LNCaP clone FGC (cell line): ENCODE measurements around the gene ERBB2.
A peak's percentile ranks its signal among the peaks of the same experiment; 100 is the strongest.

ENCODE experiments used
- DNase-seq: peaks from one replicate; pipeline ENCODE4 v3.0.0-alpha.2; 2011; ENCODE audit warnings: low read depth
- H3K4me3 ChIP-seq: 2 replicates; pipeline ENCODE4 v1.5.1; 2011; ENCODE audit warnings: mild to moderate bottlenecking, low read depth, low read length, control low read depth
- TF ChIP-seq, protein P1 (sequence below): IDR thresholded peaks from 2 replicates; pipeline ENCODE4 v1.5.1; 2012; ENCODE audit warnings: mild to moderate bottlenecking; ENCODE audit not compliant: control insufficient read depth, insufficient read depth; ENCODE audit errors: extremely low read depth

ERBB2 gene

DNA sequence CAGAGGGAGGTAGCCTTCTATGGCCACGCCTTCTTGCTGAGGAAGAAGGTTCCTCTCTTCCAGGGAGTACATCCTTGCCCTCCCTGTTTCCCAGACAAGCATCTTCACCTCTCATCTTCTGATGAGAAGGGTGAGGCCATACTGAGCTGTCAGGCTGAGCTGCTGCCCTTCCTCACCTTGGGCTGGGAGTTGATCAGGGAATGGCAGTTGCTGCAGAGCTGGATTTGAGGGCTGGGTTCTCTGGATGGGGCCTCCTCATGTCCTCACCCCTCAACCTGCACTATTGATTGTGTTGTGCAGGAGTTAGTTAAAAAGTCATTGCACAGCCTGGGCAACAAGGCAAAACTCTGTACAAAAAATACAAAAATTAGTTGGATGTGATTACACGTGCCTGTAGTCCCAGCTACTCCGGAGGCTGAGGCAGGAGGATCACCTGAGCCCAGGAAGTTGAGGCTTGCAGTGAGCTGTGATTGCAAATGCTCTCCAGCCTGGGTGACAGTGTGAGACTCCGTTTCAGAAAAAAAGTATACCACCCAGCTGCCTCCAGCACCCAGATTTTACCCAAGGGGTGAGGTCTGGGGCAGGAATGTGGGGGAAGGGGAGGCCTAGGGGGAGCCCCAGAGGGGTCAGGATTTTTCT lies 2.0 kb downstream of the ERBB2 start:
- DNase-seq = no peak
- TF ChIP-seq, protein P1, sequence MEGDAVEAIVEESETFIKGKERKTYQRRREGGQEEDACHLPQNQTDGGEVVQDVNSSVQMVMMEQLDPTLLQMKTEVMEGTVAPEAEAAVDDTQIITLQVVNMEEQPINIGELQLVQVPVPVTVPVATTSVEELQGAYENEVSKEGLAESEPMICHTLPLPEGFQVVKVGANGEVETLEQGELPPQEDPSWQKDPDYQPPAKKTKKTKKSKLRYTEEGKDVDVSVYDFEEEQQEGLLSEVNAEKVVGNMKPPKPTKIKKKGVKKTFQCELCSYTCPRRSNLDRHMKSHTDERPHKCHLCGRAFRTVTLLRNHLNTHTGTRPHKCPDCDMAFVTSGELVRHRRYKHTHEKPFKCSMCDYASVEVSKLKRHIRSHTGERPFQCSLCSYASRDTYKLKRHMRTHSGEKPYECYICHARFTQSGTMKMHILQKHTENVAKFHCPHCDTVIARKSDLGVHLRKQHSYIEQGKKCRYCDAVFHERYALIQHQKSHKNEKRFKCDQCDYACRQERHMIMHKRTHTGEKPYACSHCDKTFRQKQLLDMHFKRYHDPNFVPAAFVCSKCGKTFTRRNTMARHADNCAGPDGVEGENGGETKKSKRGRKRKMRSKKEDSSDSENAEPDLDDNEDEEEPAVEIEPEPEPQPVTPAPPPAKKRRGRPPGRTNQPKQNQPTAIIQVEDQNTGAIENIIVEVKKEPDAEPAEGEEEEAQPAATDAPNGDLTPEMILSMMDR = no peak
- peak overlapping the region; percentile 90 for H3K4me3 ChIP-seq

DNA sequence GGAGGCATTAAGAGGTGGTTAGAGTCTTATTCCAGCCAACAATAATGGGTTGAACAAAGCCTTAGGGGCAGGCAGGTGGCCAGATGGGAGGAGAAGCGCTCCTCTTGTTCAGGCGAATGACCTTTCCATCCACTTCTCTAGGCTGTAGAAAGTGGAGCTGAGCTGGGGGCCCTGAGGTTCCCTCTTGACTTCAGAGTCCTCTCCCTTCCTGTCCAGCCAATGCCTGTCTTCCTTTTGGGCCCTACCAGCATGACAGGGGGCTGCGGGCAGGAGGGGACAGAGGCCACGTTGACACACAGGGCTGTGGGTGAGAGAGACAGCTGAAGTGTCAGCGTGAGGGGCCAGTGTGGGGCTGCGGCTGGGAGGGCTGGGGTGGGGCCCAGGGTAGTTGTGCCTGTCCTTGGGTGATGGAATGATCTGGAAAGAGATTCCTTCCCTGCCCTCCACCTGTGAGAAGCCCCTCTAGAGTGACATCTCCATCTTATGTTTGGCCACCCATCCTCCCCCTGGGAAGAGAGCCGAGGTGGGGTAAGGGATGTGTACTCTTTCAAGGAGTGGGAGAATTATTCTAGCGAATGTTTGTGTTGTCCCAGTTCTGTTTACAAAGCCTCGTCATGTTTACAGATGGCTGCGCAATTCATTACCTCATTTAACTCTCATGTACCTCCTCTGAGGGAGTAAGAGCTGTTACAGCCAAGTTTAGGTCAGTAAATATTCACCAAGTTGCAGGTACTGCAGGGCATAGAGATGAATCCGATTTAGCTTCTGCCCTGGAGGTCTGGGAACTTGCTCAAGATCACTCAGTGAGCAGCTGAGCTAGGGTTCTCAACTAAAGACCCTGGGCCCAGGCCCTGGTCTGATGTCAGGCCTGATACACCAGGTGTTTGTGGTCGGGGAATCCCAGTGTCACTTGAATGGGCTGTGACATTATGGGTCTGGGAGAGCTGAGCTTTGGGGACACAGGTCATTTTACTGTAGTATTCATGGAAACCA lies 3.3 kb downstream of the ERBB2 start:
- peak; percentile 98 for DNase-seq

DNA sequence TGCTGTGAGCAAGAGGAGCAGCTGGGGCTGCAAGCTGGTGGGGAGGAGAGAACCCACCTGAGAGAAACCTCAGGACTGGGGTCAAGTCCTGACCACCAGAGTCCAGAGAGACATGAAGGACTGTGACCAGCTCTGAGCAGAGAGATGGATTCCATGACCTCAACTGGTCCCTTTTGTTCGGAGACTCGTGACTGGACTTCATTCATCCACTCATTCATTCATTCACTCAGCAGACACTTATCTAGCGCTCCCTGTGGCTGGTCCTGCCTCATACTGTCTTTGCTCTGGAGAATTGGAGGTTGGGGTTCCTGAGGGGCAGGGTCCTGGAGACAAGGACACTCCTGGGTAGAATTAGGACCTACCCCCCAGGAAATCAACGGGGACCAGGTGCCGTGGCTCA lies 4.0 kb downstream of the ERBB2 start:
- DNase-seq = no peak
- TF ChIP-seq, protein P1 = no peak

More for the DNA sequence above, 3.3 kb downstream of the ERBB2 start:
- H3K4me3 ChIP-seq = peak overlapping the region; percentile 90
- TF ChIP-seq, protein P1 = no peak

DNA sequence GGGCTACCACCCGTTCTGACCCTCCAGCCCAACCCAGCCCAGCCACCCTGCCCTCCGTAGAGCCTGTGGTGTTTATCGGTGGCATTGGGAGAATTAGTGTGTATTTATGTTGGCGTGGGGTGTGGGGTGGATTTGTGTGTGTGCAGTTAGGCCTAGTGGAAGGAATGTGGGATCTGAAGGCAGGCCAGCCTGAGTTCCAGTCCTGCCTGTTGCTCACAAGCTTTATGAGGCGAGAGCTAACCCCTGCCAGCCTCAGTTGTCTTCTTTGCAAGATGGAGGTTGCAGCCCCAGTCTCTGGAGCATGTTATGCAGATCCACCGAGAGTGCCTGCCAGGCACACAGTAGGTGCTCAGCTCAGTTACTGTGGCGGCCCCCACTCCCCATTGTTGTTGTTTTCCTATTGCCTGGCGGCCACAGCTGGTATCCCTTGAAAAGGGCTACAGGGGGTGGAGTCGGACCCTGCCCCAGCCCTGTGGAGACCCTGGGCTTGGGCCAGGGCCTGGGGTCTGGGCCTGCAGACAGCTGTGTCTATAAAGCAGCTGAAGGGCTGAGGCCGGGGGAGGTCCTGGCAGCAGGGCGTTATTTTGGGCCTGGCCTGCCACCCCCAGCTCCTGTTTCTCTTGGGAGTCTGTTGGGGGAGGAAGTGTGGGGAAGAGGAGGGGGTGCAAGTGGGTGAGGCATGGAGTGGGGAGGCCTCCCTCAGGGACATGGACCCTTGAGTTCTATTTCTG lies 5.1 kb downstream of the ERBB2 start:
- H3K4me3 ChIP-seq = peak overlapping the region; percentile 42
- TF ChIP-seq, protein P1 = peak; percentile 29
- peak; percentile 77 for DNase-seq

More for the DNA sequence above, 4.0 kb downstream of the ERBB2 start:
- H3K4me3 ChIP-seq = peak overlapping the region; percentile 32

DNA sequence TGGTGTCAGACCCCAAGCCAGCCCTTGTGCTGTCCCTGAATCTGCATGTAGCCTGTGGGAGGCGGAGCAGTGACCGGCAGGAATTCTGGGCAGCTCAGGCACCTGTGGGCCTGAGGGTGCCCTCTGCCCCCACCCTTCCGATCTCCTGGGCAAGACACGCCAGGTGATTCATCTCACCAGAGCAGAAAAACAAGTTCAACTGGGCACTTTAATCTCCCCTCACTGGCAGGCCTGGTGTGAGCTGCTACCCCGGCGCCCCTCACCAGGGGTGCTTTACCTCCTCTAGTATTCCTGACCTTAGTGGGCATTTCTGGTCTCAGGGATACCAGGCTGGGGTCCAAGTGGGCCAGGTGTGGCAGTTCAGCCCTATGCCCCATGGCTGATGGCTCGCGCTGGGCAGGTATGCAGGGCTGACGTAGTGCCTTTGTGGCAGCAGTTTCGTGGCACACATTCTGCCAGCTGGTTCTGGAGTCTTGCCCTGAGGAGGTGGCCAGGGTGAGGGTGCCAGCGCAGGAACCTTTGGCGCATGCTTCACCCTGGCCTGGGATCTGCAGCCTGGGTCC lies 6.0 kb downstream of the ERBB2 start:
- peak overlapping the region; percentile 42 for H3K4me3 ChIP-seq
- TF ChIP-seq, protein P1 = no peak
- DNase-seq = peak; percentile 95

DNA sequence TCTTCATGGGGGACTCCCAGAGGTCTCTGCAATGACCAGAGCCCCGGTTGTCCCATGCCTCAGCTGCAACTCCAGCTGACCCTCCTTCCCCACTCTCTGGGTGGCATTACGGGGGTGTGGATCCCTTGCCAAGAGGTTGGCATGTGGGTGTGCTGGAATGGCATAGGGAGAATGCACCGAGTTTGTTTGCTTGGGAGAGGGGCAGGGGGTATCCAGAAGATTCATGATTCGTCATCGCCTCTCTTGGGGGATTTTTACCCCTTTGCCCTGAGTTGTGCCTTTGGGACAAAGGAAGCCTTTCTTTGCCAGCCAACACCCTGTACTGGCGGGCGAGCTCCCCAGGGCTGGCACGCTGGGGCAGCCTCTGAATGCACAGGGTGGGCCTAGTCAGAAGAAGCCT lies 6.5 kb downstream of the ERBB2 start:
- DNase-seq = no peak
- TF ChIP-seq, protein P1 = no peak
- peak overlapping the region; percentile 42 for H3K4me3 ChIP-seq
